Fibroblast of the aortic adventitia (primary cell): ENCODE measurements around the gene CUX1. TPM values are rescaled to one million over a fixed set of nuclear protein-coding genes. Genes with fewer than 3 reads are reported as not detected.

ENCODE experiments used
- DNase-seq: peaks from one replicate; pipeline ENCODE4 v3.0.0-alpha.2; 2010; ENCODE audit warnings: low read depth
- H3K4me3 ChIP-seq: 2 replicates; pipeline ENCODE4 v1.5.1; 2011; ENCODE audit warnings: low read depth, mild to moderate bottlenecking, control low read depth, low read length, moderate library complexity
- total RNA-seq: library from RNA; depleted of rRNA; stranded (reverse); fragments of >200 nt; gene quantifications from 2 replicates; pipeline ENCODE4 v1.2.3, GENCODE V29; 2012; ENCODE audit warnings: low replicate concordance
- TF ChIP-seq, protein P1 (sequence below): IDR thresholded peaks from 2 replicates; pipeline ENCODE4 v1.5.1; 2011; ENCODE audit warnings: mild to moderate bottlenecking, low read length, control low read depth, inconsistent platforms; ENCODE audit not compliant: insufficient read depth

The CUX1 gene
- total RNA-seq, 1 donor, result 44.2 TPM

- H3K4me3 ChIP-seq, result no peak overlapping the region
- TF ChIP-seq, protein P1, sequence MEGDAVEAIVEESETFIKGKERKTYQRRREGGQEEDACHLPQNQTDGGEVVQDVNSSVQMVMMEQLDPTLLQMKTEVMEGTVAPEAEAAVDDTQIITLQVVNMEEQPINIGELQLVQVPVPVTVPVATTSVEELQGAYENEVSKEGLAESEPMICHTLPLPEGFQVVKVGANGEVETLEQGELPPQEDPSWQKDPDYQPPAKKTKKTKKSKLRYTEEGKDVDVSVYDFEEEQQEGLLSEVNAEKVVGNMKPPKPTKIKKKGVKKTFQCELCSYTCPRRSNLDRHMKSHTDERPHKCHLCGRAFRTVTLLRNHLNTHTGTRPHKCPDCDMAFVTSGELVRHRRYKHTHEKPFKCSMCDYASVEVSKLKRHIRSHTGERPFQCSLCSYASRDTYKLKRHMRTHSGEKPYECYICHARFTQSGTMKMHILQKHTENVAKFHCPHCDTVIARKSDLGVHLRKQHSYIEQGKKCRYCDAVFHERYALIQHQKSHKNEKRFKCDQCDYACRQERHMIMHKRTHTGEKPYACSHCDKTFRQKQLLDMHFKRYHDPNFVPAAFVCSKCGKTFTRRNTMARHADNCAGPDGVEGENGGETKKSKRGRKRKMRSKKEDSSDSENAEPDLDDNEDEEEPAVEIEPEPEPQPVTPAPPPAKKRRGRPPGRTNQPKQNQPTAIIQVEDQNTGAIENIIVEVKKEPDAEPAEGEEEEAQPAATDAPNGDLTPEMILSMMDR, result no peak
- DNase-seq, result no peak
These were observed 138.7 kb downstream of the CUX1 start for GRCh38 chr7:101956130-101956529.

GRCh38 chr7:101957744-101958525 lies 140.5 kb downstream of the CUX1 start:
- H3K4me3 ChIP-seq, result no peak overlapping the region
- DNase-seq, result no peak
- TF ChIP-seq, protein P1, result no peak

DNA sequence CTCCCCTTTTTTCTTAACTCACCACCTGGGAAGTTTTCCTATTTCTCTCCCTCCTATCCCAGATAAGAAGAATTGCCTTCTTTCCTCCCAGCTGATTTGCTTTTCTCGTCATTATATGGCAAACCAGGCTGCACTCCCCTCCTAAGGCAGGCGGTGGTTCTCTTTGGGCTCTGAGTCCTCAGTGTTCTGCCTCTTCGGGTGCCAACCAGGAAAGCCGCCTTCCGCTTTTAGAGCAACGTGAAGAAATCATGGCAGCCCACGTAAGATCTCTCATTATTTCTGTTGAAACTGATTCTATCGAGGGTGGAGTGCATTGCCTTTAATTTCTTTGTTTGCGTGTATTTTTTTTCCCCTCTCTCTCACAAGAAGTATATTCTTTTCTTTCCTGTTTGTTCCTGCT lies 141.9 kb downstream of the CUX1 start:
- DNase-seq, result no peak
- TF ChIP-seq, protein P1, result no peak
- no peak overlapping the region for H3K4me3 ChIP-seq

GRCh38 chr7:101959829-101960228 lies 142.4 kb downstream of the CUX1 start:
- TF ChIP-seq, protein P1, result no peak
- DNase-seq, result no peak
- H3K4me3 ChIP-seq, result no peak overlapping the region

DNA sequence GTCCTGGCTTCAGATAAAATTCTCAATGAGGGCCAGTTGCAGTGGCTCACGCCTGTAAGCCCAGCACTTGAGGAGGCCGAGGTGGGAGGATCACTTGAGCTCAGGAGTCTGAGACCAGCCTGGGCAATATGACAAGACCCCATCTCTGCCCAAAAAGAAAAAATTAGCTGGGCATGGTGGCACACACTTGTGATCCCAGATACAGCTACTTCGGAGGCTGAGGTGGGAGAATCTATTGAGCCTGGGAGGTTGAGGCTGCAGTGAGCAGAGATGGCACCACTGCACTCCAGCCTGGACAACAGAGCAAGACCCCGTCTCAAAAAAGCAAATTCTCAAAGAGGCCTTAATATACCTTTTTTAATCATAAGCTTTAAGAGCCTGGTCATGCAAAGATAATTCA lies 142.9 kb downstream of the CUX1 start:
- no peak overlapping the region for H3K4me3 ChIP-seq
- no peak for DNase-seq
- TF ChIP-seq, protein P1, result no peak

DNA sequence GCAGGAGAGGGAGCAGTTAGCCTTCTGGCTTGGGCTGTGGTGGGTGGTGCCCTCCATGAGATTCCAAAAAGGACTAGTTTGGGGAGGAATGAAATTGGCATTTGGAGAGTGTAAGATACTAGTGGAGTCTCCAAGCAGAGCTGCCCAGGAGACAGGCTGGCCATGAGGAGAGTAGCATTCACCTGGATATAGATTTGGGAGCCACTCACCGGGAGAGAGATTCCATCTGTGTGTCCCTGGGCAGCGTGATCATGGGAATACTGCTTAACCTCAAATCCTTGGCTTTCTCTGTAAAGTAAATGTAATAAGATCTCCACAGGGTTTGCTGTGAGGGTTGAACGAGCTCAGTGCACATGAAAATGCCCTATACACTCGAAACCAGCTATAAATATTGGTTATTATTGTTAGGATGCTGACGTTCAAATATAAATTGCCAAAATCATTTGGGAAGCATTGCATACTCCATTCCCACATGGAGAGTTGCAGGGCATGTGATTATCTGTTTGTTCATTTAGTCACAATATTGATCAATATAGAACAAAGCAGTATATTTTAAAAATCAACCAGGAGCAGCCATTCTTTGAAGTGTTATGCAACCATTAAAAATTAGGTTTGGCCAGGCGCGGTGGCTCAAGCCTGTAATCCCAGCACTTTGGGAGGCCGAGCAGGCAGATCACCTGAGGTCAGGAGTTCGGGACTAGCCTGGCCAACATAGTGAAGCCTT lies 143.7 kb downstream of the CUX1 start:
- no peak overlapping the region for H3K4me3 ChIP-seq
- no peak for DNase-seq
- TF ChIP-seq, protein P1, result no peak
